Thoracic aorta (tissue), 2 donors: ENCODE data around the gene RANGAP1. TPM values are rescaled to one million over a fixed set of nuclear protein-coding genes. Genes with fewer than 3 reads are reported as not detected.
"Not testable (repeated sequence)": the region's sequence is repeated elsewhere in the genome, so short reads cannot be mapped to it uniquely, and the experiment has no call there.

ENCODE experiments used
- ATAC-seq: fragments of 150-250 bp; one replicate; pipeline ENCODE4 v1.8.0; 2017; ENCODE audit warnings: low read depth; ENCODE audit not compliant: insufficient number of reproducible peaks, low FRiP score
- DNase-seq: peaks from one replicate; pipeline ENCODE4 v3.0.0-alpha.2; 2020; ENCODE audit warnings: low spot score
- H3K27ac ChIP-seq, 2 donors: fragments of 200-600 bp; sonication (generic); 1 replicate in 1 of 2; 2 replicates in 1 of 2; pipeline ENCODE4 v1.5.1; 2016; ENCODE audit warnings: mild to moderate bottlenecking in 2 of 2, moderate library complexity in 2 of 2
- H3K27me3 ChIP-seq: fragments of 200-600 bp; sonication (generic); replicated peaks from 2 replicates; pipeline ENCODE4 v1.6.0; 2016; ENCODE audit warnings: mild to moderate bottlenecking; ENCODE audit not compliant: insufficient read depth
- H3K36me3 ChIP-seq: fragments of 200-600 bp; sonication (generic); one replicate; pipeline ENCODE4 v1.5.1; 2016
- H3K4me1 ChIP-seq, 2 donors: fragments of 200-600 bp; sonication (generic); 1 replicate in 1 of 2; 2 replicates in 1 of 2; pipeline versions ENCODE4 v1.5.1 to v1.6.0; 2016; ENCODE audit warnings: low read depth in 2 of 2, mild to moderate bottlenecking in 1 of 2; ENCODE audit not compliant: control insufficient read depth in 1 of 2
- H3K4me3 ChIP-seq: fragments of 200-600 bp; sonication (generic); 2 replicates; pipeline ENCODE4 v1.5.1; 2016; ENCODE audit warnings: mild to moderate bottlenecking
- H3K9me3 ChIP-seq: fragments of 200-600 bp; sonication (generic); 2 replicates; pipeline ENCODE4 v1.5.1; 2016
- total RNA-seq, 2 donors: library from RNA; depleted of rRNA; stranded (reverse); fragments of >200 nt; gene quantifications; one replicate each; pipeline versions ENCODE4 v1.1.0 to v1.2.3, GENCODE V29; 2016
- TF ChIP-seq, protein P1 (sequence below): fragments of 200-600 bp; sonication (generic); IDR thresholded peaks from one replicate; pipeline ENCODE4 v1.5.1; 2019; ENCODE audit warnings: antibody characterized with exemption

The RANGAP1 gene
- total RNA-seq, 2 donors from 2014 or later, result 42.0 to 42.7 TPM

GRCh38 chr22:41300661-41301060 is 14.7 kb upstream of the RANGAP1 start:
- no peak for DNase-seq
- Histone ChIP-seq H3K9me3 (no peaks in the 10 kb centered on the region), H3K27ac (peak overlapping the region; percentile 71 to 83), H3K27me3 (no peaks in the 10 kb centered on the region), H3K4me1 (peaks cover 6 to 15% of the 10 kb centered on the region in 2 donors), H3K4me3 (peak overlapping the region; percentile 99), H3K36me3 (no peaks in the 10 kb centered on the region)
- ATAC-seq, result no peak
- TF ChIP-seq, protein P1, sequence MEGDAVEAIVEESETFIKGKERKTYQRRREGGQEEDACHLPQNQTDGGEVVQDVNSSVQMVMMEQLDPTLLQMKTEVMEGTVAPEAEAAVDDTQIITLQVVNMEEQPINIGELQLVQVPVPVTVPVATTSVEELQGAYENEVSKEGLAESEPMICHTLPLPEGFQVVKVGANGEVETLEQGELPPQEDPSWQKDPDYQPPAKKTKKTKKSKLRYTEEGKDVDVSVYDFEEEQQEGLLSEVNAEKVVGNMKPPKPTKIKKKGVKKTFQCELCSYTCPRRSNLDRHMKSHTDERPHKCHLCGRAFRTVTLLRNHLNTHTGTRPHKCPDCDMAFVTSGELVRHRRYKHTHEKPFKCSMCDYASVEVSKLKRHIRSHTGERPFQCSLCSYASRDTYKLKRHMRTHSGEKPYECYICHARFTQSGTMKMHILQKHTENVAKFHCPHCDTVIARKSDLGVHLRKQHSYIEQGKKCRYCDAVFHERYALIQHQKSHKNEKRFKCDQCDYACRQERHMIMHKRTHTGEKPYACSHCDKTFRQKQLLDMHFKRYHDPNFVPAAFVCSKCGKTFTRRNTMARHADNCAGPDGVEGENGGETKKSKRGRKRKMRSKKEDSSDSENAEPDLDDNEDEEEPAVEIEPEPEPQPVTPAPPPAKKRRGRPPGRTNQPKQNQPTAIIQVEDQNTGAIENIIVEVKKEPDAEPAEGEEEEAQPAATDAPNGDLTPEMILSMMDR, result no peak

DNA sequence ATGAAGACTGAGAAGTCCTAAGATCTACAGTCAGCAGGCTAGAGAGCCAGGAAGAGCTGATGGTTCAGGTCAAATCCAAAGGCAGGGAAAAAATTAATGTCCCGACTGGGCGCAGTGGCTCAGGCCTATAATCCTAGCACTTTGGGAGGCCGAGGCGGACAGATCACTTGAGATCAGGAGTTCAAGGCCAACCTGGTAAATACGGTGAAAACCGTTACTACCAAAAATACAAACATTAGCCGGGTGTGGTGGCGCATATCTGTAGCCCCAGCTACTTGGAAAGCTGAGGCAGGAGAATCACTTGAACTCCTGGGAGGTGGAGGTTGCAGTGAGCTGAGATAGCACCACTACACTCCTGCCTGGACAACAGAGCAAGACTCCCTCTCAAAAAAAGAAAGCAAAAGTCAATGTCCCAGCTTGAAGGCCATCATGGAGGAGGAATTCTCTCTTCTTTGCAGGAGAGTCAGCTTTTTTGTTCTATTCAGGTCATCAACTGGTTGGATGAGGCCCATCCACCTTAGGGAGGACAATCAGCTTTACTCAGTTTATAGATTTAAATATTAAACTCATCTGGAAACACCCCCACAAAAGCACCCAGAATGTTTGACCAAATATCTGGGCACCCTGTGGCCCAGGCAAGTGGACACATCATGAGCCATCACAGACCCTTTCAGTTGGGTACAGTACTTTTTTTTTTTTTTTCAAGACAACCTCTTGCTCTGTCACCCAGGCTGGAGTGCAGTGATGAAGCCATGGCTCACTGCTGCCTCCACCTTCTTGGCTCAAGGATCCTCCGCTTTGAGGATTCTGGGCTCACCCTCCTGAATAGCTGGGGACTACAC is 11.1 kb upstream of the RANGAP1 start:
- no peaks in the 10 kb centered on the region for H3K27me3 ChIP-seq
- no peak for ATAC-seq
- TF ChIP-seq, protein P1, result no peak
- no peaks in the 10 kb centered on the region for H3K36me3 ChIP-seq
- no peak overlapping the region for H3K4me3 ChIP-seq
- DNase-seq, result no peak
- no peak overlapping the region for H3K27ac ChIP-seq
- peaks cover 0 to 6% of the 10 kb centered on the region in 2 donors for H3K4me1 ChIP-seq
- no peaks in the 10 kb centered on the region for H3K9me3 ChIP-seq

GRCh38 chr22:41294816-41295215 is 8.8 kb upstream of the RANGAP1 start:
- not testable (repeated sequence) for ATAC-seq, H3K27me3 ChIP-seq, H3K4me3 ChIP-seq, H3K27ac ChIP-seq, DNase-seq, H3K36me3 ChIP-seq, H3K9me3 ChIP-seq, H3K4me1 ChIP-seq

DNA sequence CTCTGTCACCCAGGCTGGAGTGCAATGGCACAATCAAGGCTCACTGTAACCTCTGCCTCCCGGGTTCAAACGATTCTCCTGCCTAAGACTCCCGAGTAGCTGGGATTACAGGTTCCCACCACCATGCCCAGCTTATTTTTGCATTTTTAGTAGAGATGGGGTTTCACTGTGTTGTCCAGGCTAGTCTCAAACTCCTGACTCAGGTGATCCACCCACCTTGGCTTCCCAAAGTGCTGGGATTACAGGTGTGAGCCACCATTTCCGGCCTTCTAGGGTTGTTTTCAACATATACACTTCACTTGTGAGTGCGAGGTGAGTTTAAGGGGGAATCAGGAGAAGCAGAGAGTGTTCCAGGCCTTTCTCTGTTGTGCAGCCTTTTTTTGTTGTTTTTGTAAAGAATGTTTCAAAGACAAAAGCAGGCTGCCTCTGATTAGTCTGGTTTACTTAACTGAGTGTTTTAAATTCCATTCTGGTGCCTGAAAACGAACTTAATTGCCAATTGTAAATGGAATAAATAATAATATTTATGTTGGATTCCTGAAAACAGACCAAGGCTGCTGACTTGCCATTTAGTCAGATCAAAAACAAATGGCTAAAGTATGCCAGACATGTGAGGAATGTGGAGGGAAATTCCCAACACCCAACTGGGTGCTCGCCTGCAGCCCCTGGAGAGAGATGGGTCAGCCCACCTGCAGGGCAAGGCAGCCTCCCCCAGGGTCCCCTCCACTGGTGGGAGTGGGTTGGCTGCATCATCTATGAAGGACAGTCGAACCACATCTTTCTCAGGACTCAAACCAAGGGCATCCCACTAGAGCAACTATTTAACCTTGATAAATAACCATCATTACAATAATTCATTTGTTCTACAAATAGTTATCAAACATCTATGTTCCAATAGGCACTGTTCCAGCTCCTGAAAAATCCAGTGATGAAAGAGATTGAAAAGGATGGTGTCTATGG is 4.6 kb upstream of the RANGAP1 start:
- H3K27me3 ChIP-seq, result no peaks in the 10 kb centered on the region
- peaks cover 10 to 30% of the 10 kb centered on the region in 2 donors for H3K4me1 ChIP-seq
- TF ChIP-seq, protein P1, result no peak
- no peak overlapping the region for H3K4me3 ChIP-seq
- no peaks in the 10 kb centered on the region for H3K9me3 ChIP-seq
- ATAC-seq, result no peak
- H3K36me3 ChIP-seq, result no peaks in the 10 kb centered on the region
- peak overlapping the region; percentile 30 to 53 for H3K27ac ChIP-seq
- DNase-seq, result no peak

DNA sequence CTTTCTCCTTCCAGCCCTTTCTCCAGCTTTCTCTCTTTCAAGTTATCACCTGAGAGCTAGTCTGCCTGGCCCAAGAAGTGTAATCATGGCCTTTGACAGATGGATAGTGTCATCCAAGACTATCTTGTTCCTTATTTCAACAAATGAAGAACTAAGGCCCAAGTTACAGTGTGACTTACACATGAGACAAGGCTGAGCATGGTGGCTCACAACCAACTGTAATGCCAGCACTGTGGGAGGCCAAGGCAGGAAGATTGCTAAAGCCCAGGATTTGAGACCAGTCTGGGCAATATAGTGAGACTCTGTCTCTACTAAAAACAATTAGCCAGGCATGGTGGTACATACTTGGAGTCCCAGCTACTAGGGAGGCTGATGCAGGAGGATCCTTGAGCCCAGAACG is 3.7 kb upstream of the RANGAP1 start:
- TF ChIP-seq, protein P1, result no peak
- Histone ChIP-seq H3K27ac (no peak overlapping the region), H3K27me3 (no peaks in the 10 kb centered on the region), H3K4me1 (peaks cover 10 to 37% of the 10 kb centered on the region in 2 donors), H3K36me3 (no peaks in the 10 kb centered on the region), H3K9me3 (no peaks in the 10 kb centered on the region), H3K4me3 (no peak overlapping the region)
- ATAC-seq (no peak), DNase-seq (no peak)
